ENCODE measurements around the gene GNG4. TPM values are rescaled to one million over a fixed set of nuclear protein-coding genes. Genes with fewer than 3 reads are reported as not detected.

The GNG4 gene
- total RNA-seq (2014; rRNA removed; shearing (Covaris generic)) (not detected in 2 replicates), total RNA-seq (2022) (not detected in 2 replicates), Bru-seq, nascent RNA (not detected), BruChase-seq, experiment 1, labeled RNA remaining after a 6-hour chase (not detected), BruChase-seq, experiment 2, labeled RNA remaining after a 2-hour chase (not detected)
- long read RNA-seq: 0 reads

- H3K79me2 ChIP-seq (ENCODE audit: insufficient read depth, low read depth, low read length): no peaks in the 10 kb centered on the region
- ChIA-PET CTCF (ENCODE audit: unreplicated experiment) (no interaction called here), POLR2A (no interaction called here)
- H4K20me1 ChIP-seq (ENCODE audit: insufficient read depth, low read length): no peaks in the 10 kb centered on the region
- no peaks in the 10 kb centered on the region for H3K9me2 ChIP-seq (ENCODE audit: insufficient read depth, low read length)
- no peak within 1 kb of the TSS for H3K4me3 ChIP-seq (ENCODE audit: low read depth, low read length, poor library complexity, severe bottlenecking)
- no peaks in the 10 kb centered on the region for H3K4me1 ChIP-seq (ENCODE audit: insufficient read depth, low read length, poor library complexity, severe bottlenecking)
- TF ChIP-seq, protein P1, sequence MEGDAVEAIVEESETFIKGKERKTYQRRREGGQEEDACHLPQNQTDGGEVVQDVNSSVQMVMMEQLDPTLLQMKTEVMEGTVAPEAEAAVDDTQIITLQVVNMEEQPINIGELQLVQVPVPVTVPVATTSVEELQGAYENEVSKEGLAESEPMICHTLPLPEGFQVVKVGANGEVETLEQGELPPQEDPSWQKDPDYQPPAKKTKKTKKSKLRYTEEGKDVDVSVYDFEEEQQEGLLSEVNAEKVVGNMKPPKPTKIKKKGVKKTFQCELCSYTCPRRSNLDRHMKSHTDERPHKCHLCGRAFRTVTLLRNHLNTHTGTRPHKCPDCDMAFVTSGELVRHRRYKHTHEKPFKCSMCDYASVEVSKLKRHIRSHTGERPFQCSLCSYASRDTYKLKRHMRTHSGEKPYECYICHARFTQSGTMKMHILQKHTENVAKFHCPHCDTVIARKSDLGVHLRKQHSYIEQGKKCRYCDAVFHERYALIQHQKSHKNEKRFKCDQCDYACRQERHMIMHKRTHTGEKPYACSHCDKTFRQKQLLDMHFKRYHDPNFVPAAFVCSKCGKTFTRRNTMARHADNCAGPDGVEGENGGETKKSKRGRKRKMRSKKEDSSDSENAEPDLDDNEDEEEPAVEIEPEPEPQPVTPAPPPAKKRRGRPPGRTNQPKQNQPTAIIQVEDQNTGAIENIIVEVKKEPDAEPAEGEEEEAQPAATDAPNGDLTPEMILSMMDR (conservative IDR thresholded peaks at IDR 0.05; ENCODE audit: low read length): no peak
- no peak for TF ChIP-seq EZH2phosphoT487 (IDR thresholded peaks at IDR 0.05; ENCODE audit: borderline replicate concordance, low read depth, low read length)
- no TSS peak for BruUV-seq (replicated peaks)
- no peak within 1 kb of the TSS for H3K4me2 ChIP-seq (ENCODE audit: low read length)
- H3K36me3 ChIP-seq (ENCODE audit: insufficient read depth, low read length): no peaks in the 10 kb centered on the region
- H3K27ac ChIP-seq (ENCODE audit: low read depth, low read length, poor library complexity, severe bottlenecking): no peak within 1 kb of the TSS
- no peak within 1 kb of the TSS for H2AFZ ChIP-seq (ENCODE audit: low read length)
- no peaks in the 10 kb centered on the region for H3K9me3 ChIP-seq (ENCODE audit: low read length)
- no peak for DNase-seq (ENCODE audit: low spot score)
- intact Hi-C loops (cut with micrococcal nuclease; ENCODE audit: unreplicated experiment): no loop called here
Measured at GRCh38 chr1:235649368-235650163, at the start of gene GNG4. TSS of gene GNG4 (minus strand) at chr1:235649784. CDS start at chr1:235583838, 65,946 bp downstream.

GRCh38 chr1:235697508-235697907 is 47.9 kb upstream of the GNG4 start:
- BruUV-seq (replicated peaks): no TSS peak
- intact Hi-C loops (cut with micrococcal nuclease; ENCODE audit: unreplicated experiment): no loop called here
- H3K9me3 ChIP-seq (ENCODE audit: low read length): no peaks in the 10 kb centered on the region
- no peaks in the 10 kb centered on the region for H3K4me1 ChIP-seq (ENCODE audit: insufficient read depth, low read length, poor library complexity, severe bottlenecking)
- H3K27ac ChIP-seq (ENCODE audit: low read depth, low read length, poor library complexity, severe bottlenecking): no peak overlapping the region
- H3K79me2 ChIP-seq (ENCODE audit: insufficient read depth, low read depth, low read length): no peaks in the 10 kb centered on the region
- no peaks in the 10 kb centered on the region for H3K36me3 ChIP-seq (ENCODE audit: insufficient read depth, low read length)
- TF ChIP-seq, protein P1 (conservative IDR thresholded peaks at IDR 0.05; ENCODE audit: low read length): no peak
- no peak for TF ChIP-seq EZH2phosphoT487 (IDR thresholded peaks at IDR 0.05; ENCODE audit: borderline replicate concordance, low read depth, low read length)
- POLR2A ChIA-PET: interaction anchor here (0.7 to 0.8 kb wide), 2 partner anchors 15 to 171 kb away, joined by 3 read pairs; no protein-coding TSS in a partner anchor
- H3K4me2 ChIP-seq (ENCODE audit: low read length): no peak overlapping the region
- DNase-seq (ENCODE audit: low spot score): no peak
- no peaks in the 10 kb centered on the region for H4K20me1 ChIP-seq (ENCODE audit: insufficient read depth, low read length)
- no peak overlapping the region for H3K4me3 ChIP-seq (ENCODE audit: low read depth, low read length, poor library complexity, severe bottlenecking)
- CTCF ChIA-PET (ENCODE audit: unreplicated experiment): no interaction called here
- no peak overlapping the region for H2AFZ ChIP-seq (ENCODE audit: low read length)
- no peaks in the 10 kb centered on the region for H3K9me2 ChIP-seq (ENCODE audit: insufficient read depth, low read length)

- no peaks in the 10 kb centered on the region for H3K9me3 ChIP-seq (ENCODE audit: low read length)
- CTCF ChIA-PET (ENCODE audit: unreplicated experiment): no interaction called here
- H3K36me3 ChIP-seq (ENCODE audit: insufficient read depth, low read length): no peaks in the 10 kb centered on the region
- intact Hi-C loops (cut with micrococcal nuclease; ENCODE audit: unreplicated experiment): no loop called here
- no peaks in the 10 kb centered on the region for H3K79me2 ChIP-seq (ENCODE audit: insufficient read depth, low read depth, low read length)
- no peak overlapping the region for H3K4me3 ChIP-seq (ENCODE audit: low read depth, low read length, poor library complexity, severe bottlenecking)
- BruUV-seq (replicated peaks): no TSS peak
- no peak overlapping the region for H3K27ac ChIP-seq (ENCODE audit: low read depth, low read length, poor library complexity, severe bottlenecking)
- H3K9me2 ChIP-seq (ENCODE audit: insufficient read depth, low read length): no peaks in the 10 kb centered on the region
- H2AFZ ChIP-seq (ENCODE audit: low read length): no peak overlapping the region
- no peak for TF ChIP-seq EZH2phosphoT487 (IDR thresholded peaks at IDR 0.05; ENCODE audit: borderline replicate concordance, low read depth, low read length)
- TF ChIP-seq, protein P1 (conservative IDR thresholded peaks at IDR 0.05; ENCODE audit: low read length): no peak
- no peak for DNase-seq (ENCODE audit: low spot score)
- H3K4me1 ChIP-seq (ENCODE audit: insufficient read depth, low read length, poor library complexity, severe bottlenecking): no peaks in the 10 kb centered on the region
- H4K20me1 ChIP-seq (ENCODE audit: insufficient read depth, low read length): no peaks in the 10 kb centered on the region
- no peak overlapping the region for H3K4me2 ChIP-seq (ENCODE audit: low read length)
- POLR2A ChIA-PET: no interaction called here
Measured at GRCh38 chr1:235689356-235689755, 39.8 kb upstream of the GNG4 start.

Measured in OCI-LY7 (cell line).